HG03060 (cell line): Measurements from ENCODE around the gene TPK1.
A peak's percentile ranks its signal among the peaks of the same experiment; 100 is the strongest.

Experiments used
- ATAC-seq: cut with Tn5 transposase; IDR thresholded peaks from one replicate; pipeline ENCODE4 v1.9.1; 2021; ENCODE audit warnings: low read depth, moderate number of reproducible peaks; ENCODE audit not compliant: unreplicated experiment

Gene TPK1

DNA sequence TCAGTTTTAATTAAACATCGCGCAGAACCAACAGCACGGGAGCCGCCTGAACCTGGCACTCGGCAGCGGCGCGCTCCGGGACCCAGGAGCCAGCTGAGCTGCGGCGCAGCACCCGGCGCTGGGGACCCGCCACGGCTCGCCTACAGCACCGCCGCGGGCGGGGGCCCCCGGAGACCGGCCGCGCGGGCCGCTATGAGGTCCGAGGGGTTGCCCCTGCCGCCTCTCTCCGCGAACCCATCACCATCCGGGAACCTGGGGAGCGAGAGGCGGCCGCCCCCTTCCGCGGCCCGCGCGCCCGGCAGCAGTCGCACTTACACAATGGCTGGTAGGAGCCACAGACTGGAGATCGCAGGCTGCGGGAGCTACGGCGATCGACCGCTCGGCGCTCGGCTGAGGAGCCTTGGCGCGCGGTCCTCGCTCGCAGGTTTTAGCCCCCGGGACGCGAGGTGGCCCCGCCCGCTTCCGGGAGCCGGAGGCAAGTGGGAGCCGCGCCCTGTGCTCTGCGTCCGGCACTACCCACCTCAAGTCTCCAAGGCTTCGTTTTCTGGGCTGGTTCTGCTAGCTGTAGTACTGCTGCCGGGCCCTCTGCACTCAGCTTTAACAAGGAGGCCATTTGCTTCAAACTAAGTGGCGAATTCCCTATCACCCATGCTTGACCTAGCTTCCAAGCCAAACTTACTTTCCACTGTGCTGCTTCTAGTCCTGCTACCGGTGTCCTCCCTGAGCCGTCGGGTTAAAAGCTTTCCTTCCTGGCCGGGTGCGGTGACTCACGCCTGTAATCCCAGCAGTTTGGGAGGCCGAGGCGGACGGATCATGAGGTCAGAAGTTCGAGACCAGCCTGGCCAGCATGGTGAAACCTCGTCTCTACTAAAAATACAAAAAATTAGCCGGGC is at the start of gene TPK1:
TSS of gene TPK1 (minus strand) at position 402 of the 893 bp plus-strand sequence. CDS start 451 bp downstream, outside the sequence.
- peak; percentile 78 for ATAC-seq

DNA sequence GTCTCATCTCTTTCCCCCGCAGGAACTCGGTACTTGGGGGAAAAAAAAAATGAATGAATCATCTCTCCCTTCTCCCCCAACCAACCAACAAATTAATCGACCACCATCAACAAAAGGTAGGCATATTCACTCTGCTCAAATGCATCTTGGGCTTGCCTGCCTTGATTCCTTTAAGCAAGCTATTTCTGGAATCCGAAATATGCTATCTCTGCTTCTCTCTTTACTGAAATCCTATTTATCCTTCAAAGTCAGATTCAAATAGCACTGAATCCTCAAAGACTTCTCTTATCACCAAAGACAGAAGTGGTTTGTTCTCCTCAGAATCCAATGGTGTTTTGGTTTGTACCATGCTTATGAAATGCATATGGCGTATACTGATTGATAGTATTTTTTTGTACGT is 49.6 kb upstream of the TPK1 start:
- no peak for ATAC-seq

DNA sequence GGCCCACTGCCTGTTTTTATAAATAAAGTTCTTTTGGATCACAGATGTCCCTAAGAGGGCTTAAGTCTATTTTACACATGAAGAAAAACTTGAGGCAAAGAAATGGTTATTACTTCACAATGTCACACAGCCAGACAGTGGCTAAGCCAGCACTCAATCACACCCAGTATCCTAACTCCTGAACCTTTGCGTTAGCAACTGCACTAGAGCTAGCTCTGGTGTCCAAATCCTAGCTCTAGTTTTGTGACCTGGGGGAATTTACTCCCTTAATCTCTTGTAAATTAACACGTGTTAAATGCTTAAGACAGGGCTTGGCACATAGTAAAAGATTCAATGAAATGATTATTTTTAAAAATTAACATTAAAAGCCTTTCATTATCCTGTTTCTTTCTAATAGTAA is 49.0 kb upstream of the TPK1 start:
- ATAC-seq: no peak

DNA sequence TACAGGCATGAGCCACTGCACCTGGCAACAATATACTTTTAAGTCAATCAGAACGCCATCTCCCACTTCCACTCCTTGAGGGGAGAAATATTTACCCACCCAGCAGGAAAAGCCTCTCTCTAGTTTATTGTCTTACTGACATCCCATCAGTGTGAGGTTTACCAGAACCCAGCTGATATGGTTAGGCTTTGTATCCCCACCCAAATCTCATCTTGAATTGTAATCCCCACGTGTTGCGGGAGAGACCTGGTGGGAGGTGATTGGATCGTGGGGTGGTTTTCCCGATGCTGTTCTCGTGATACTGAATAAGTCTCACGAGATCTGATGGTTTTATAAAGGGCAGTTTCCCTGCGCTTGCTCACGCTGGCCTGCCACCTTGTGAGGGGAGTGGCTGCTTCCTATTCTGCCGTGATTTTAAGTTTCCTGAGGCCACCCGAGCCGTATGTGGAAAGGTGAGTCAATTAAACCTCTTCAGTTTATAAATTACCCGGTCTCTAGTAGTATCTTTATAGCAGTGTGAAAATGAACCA is 37.5 kb upstream of the TPK1 start:
- no peak for ATAC-seq

- ATAC-seq: no peak
Observed at GRCh38 chr7:144869082-144869481, 33.2 kb upstream of the TPK1 start.

DNA sequence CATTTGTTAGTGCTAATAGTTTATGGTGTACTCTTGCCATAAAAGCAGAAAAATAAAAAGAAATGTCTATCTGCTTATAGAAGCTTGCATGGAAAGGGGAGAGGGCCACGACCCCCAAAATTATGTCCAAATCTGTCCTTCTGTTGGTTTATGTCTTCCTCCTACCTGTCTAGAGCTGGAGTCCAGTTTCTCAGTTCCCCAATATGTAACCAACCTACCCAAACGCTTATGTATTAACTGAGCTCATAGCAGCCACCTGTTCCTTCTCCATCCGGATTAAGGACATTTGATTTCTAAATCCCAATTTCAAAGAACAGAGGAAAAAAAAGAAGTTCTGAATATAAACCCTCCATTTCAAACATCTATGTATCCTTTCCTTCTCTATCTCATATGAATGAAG is 30.3 kb upstream of the TPK1 start:
- ATAC-seq: no peak

GRCh38 chr7:144863320-144863647 is 27.4 kb upstream of the TPK1 start:
- ATAC-seq: no peak

DNA sequence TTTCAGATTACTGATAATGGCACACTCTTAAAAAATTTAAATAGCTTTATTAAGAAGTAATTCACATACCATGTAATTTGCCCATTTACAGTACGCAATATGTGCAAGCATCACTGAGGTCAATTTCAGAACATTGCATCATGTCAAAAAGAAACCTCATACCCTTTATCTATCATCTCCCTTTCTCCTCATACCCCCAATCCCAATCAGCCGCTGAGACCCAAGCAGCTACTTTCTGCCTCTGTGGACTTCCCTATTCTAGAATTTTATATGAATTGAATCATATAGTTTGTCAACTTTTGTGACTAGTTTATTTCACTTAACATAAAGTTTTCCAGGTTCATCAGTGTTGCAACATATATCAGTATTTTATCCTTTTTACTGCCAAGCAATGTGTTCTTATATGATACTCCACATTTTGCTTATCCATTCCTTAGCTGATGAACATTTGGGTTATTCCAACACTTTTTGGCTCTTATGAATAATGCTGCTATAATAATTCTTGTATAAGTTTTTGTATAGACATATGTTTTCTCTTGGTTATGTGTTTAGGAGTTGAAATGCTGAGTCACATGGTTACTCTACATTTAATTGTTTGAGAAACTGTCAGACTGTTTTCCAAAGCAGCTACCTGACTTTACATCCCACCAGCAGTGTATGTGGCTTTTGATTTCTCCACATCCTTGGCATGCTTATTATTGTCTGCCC is 26.9 kb upstream of the TPK1 start:
- no peak for ATAC-seq

- ATAC-seq: no peak
Observed at GRCh38 chr7:144859739-144860138, 23.9 kb upstream of the TPK1 start.

GRCh38 chr7:144857463-144857862 is 21.6 kb upstream of the TPK1 start:
- no peak for ATAC-seq

DNA sequence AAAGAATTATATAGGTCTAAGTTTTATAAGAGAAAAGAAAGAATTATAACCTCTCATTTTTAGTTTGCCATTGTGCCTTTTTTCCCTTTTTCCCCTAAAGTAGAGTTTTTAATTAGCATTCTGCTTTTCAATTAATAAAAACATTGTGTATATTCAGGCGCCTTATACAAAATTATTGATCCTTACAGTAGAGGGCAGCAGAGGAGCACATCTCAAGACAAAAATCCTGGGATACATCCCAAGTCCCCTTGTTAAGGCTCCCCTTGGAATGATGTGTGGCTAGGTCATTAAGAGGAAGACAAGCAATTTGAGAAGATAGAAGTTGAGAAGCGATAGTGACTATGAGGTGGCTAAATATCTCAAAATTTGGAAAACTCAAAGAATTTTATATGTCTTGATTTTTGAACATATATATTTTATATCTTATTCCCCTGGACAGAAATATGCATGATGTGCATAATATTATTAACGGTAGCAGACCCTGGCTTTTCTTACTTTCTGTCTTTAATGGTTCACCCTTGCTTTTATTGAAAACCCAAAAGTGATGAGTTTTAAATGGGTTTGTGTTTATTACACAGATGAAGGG is 19.1 kb upstream of the TPK1 start:
- no peak for ATAC-seq

DNA sequence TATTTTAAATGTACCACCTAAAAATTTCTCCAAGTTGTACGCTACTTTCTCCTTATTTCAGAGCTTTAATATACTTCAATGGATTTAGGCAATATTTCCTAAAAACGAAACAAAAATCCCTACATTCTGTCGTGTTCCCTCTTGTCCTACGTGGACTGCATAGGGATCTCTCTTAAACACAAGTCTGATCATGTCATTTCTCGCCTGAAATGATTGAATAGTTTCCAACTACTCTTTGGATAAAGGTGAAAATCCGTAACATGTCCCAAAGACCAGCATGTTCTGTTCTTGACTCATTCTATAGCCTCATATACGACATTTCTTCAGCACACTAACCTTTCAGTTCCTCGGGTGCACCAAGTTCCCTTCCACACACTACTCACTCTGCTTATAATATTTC is 17.7 kb upstream of the TPK1 start:
- no peak for ATAC-seq

GRCh38 chr7:144848078-144848477 is 12.2 kb upstream of the TPK1 start:
- no peak for ATAC-seq

DNA sequence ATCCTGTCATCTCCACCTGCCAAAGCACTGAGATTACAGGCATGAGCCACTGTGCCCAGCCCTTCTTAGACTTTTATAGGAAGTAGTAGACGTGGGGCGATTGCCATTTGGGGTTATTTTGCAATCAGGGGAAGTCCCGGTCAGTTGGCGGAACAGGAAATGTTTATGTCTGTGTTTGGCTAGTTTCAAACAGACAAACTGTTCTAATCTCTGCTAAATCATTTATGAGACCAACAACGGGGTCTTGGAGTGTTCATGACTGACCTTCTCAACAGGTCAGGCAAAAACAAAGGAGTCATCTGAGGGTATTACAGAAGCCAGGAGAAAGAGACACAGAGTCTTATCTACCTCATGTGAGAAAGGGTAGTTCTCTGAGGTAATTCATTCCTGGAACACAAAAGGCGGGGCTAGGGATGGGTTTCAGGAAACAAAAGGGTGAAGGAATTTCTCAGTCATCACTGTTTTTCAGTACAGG is 6.6 kb upstream of the TPK1 start:
- ATAC-seq: peak; percentile 70

- ATAC-seq: no peak
Observed at GRCh38 chr7:144836545-144836842, 641 bp upstream of the TPK1 start.

- peak; percentile 25 for ATAC-seq
Observed at GRCh38 chr7:144835155-144835611, 670 bp downstream of the TPK1 start.

- ATAC-seq: peak; percentile 33
Observed at GRCh38 chr7:144834641-144835144, 1.2 kb downstream of the TPK1 start.

DNA sequence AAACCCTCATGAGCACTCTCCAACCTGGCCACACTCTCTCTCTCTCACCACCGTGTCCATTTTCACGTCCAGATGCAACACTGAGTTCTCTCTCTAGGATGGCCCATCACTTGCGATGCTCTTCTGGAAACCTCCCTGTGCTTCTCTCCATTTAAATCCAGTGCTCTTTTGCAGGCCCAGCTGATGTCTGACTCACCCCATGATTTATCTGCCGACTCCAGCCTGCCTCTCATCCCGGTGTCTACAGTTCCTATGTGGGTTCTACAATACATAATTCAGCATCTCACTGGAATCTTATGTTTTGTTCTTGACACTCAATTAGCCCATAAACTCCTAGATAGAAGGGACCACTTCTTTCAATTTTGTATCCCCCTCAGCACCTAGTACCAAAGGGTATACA is 5.0 kb downstream of the TPK1 start:
- ATAC-seq: no peak

- ATAC-seq: no peak
Observed at GRCh38 chr7:144830024-144830785, 5.6 kb downstream of the TPK1 start.

GRCh38 chr7:144827621-144828020 is 8.2 kb downstream of the TPK1 start:
- ATAC-seq: no peak
